Measurements from ENCODE around the gene KLHL12.

The KLHL12 gene

GRCh38 chr1:202926581-202927491 is at the start of gene KLHL12:
Gene KLHL12 (minus strand): TSS chr1:202927234. CDS start chr1:202925162, 2,072 bp downstream.
- DNase-seq, result peak; percentile 99

- no peak for DNase-seq
These were observed 49.6 kb upstream of the KLHL12 start for GRCh38 chr1:202976633-202977032.

- DNase-seq, result no peak
These were observed 47.8 kb upstream of the KLHL12 start for GRCh38 chr1:202974856-202975255.

- DNase-seq, result no peak
These were observed 45.0 kb upstream of the KLHL12 start for GRCh38 chr1:202972046-202972445.

GRCh38 chr1:202968895-202969295 is 41.9 kb upstream of the KLHL12 start:
- DNase-seq, result peak; percentile 53

- DNase-seq, result no peak
These were observed 41.3 kb upstream of the KLHL12 start for GRCh38 chr1:202968351-202968750.

- DNase-seq, result peak; percentile 48
These were observed 40.7 kb upstream of the KLHL12 start for GRCh38 chr1:202967684-202968281.

GRCh38 chr1:202966006-202966898 is 39.2 kb upstream of the KLHL12 start:
- no peak for DNase-seq

GRCh38 chr1:202965422-202965821 is 38.4 kb upstream of the KLHL12 start:
- no peak for DNase-seq

GRCh38 chr1:202964791-202965410 is 37.9 kb upstream of the KLHL12 start:
- peak; percentile 46 for DNase-seq

GRCh38 chr1:202961220-202961880 is 34.3 kb upstream of the KLHL12 start:
- no peak for DNase-seq

GRCh38 chr1:202959276-202959620 is 32.2 kb upstream of the KLHL12 start:
- DNase-seq, result no peak

GRCh38 chr1:202958544-202959275 is 31.7 kb upstream of the KLHL12 start:
- no peak for DNase-seq

- peak; percentile 89 for DNase-seq
These were observed 30.9 kb upstream of the KLHL12 start, which contains the start of gene ADIPOR1 for GRCh38 chr1:202957733-202958543. Gene ADIPOR1 (minus strand): TSS chr1:202958312. CDS start chr1:202951070, 7,242 bp downstream.

- DNase-seq, result no peak
These were observed 29.9 kb upstream of the KLHL12 start for GRCh38 chr1:202956969-202957368.

GRCh38 chr1:202954057-202954745 is 27.2 kb upstream of the KLHL12 start:
- no peak for DNase-seq

GRCh38 chr1:202953392-202953791 is 26.4 kb upstream of the KLHL12 start:
- no peak for DNase-seq

GRCh38 chr1:202952818-202953217 is 25.8 kb upstream of the KLHL12 start:
- DNase-seq, result no peak

- no peak for DNase-seq
These were observed 25.1 kb upstream of the KLHL12 start for GRCh38 chr1:202952099-202952498.

- no peak for DNase-seq
These were observed 24.4 kb upstream of the KLHL12 start for GRCh38 chr1:202951437-202951836.
